Umbilical cord (tissue), 2 donors: ENCODE results near the gene CRYGD. TPM values are rescaled to one million over a fixed set of nuclear protein-coding genes. Genes with fewer than 3 reads are reported as not detected.

Experiments used
- DNase-seq: peaks from one replicate; pipeline ENCODE4 v3.0.0-alpha.2; 2015; ENCODE audit warnings: low spot score
- total RNA-seq: library from RNA; depleted of rRNA; stranded (reverse); fragments of >200 nt; gene quantifications from one replicate; pipeline ENCODE4 v1.2.3, GENCODE V29; 2014; ENCODE audit warnings: low replicate concordance; ENCODE audit not compliant: insufficient read depth

Gene CRYGD
- total RNA-seq, 1 donor from 2014 or later = not detected

DNA sequence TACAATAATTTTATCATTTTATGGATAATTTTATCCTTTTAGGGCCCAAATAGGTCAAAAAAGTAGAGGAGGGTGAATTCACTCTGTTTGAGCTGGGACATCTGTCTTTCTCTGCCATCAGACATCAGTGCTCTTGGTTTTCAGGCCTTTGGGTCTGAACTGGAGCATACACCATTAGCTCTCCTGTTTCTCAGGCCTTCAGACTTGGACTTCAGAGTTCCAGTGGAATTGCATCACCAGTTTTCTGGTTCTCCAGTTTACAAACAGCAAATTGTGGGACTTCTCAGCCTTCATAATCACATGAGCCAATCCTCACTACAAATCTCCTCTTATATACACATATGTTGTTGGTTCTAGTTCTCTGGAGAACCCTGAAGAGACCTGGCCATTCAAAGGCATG, 33.9 kb downstream of the CRYGD start:
- DNase-seq = no peak

- DNase-seq = no peak
These were observed 38.3 kb downstream of the CRYGD start for GRCh38 chr2:208086029-208086428.

DNA sequence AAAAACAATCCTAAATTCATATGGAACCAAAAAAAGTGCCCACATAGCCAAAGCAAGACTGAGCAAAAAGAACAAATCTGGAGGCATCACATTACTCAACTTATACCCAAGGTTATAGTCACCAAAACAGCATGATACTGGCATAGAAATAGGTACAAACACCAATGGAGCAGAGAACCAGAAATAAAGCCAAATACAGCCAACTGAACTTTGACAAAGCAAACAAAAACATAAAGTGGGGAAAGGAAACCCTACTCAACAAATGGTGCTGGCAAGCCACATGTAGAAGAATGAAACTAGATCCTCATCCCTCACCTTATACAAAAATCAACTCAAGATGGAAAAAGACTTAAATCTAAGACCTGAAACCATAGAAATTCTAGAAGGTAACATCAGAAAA, 40.5 kb downstream of the CRYGD start:
- no peak for DNase-seq

DNA sequence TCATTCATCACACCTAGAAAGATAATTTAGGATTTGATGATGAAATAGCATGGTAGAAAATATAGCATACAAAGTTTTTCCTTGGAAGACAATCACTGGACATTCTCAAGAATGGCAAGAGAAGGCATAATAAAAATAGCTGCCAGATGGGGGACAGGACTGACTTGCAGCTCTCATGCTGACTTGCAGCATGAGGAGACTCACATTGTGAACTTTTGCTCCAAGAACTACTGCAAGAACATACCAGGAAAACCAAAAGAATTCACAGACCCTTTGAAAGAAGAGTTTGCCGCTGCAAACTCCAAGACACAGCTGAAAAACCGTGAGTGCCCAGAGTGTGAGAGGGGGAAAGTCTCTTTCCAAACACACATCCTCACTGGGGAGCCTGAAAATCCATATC, 47.0 kb downstream of the CRYGD start:
- DNase-seq = peak; percentile 82

DNA sequence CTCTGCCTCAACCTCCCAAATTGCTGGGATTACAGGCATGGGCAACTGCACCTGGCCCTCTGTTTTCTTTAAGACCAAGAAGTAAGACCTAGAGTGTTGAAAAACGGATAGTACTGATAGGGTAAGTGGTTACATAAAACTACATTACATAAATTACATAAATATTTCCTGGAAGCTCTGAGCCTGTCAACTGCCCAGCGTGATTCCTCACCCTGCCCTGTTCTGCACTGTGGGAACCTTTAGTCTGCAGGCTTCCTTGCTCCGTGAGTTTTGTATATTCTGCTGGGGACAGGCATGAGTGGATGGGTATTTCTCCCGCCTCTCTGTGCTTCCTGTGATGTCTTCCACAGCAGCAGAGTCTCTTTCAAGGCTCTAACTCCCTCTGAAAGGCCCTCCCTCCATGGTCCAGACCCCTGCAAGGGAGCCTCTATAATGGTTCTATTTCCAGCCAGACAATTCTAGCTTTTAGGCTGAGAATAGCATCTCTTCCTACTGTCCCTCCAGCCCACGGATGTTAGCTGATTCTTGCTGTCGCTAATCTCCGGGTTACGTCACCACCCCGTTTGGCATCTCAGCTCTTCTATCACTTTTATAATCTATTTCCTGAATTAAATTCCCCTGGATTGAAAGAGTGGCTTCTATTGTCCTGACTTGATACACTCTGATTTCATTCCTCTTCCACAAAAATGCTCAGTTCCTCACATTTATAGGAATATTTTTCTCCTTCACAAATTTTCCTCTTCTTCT, 49.5 kb downstream of the CRYGD start:
- peak; percentile 38 for DNase-seq

DNA sequence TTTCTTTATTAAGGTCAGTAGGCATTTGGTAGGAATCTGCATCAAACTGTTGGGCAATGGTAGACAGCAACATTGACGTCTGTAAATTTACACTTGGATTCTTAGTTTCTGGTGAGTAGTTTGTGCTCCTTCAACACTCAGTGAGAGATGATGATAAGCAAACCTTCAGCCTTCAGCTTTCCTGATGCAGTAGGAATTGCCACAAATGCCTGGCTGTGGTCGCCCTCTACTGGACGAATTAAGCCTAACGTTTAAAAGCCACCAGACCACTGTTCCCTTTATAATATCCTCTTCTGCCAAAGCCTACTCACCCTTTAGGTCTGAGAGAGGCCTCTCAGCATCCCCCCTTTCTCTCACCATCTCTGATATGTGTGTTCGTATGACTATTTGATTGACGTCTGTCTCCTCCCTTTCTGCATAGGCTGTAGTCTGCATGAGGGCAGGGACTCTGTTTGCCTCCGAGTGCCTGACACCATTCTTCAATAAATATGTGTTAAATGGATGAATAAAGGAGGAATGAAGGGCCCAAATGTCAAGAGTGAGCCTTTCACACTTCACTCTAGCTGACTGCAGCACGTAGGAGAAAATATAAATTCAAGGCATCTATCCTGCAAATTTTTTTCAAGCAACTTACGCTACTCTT, 52.0 kb downstream of the CRYGD start:
- DNase-seq = peak; percentile 73

Other genes with a start within 250 kb of the CRYGD start
- 27.0 TPM for gene PLEKHM3, start 99.0 kb downstream of the CRYGD start, total RNA-seq
- not detected for gene CRYGC, start 5.3 kb upstream of the CRYGD start, total RNA-seq
- gene CRYGB, start 21.6 kb upstream of the CRYGD start, total RNA-seq = not detected
- not detected for gene CRYGA, start 39.1 kb upstream of the CRYGD start, total RNA-seq
- gene C2orf80, start 65.5 kb upstream of the CRYGD start, total RNA-seq = not detected
- 122 TPM for gene IDH1, start 130.5 kb upstream of the CRYGD start, total RNA-seq
- gene PIKFYVE, start 141.7 kb upstream of the CRYGD start, total RNA-seq = 29.6 TPM